Thyroid gland (tissue), 4 donors: ENCODE data around the gene F2RL2. TPM values are rescaled to one million over a fixed set of nuclear protein-coding genes. Genes with fewer than 3 reads are reported as not detected.

Source experiments
- DNase-seq, 2 donors: peaks; one replicate each; pipeline ENCODE4 v3.0.0-alpha.2; 2019
- H3K27ac ChIP-seq, 3 donors: fragments of 200-600 bp; sonication (generic); 1 replicate in 2 of 3; 2 replicates in 1 of 3; pipeline ENCODE4 v1.5.1; 2016 to 2019; ENCODE audit warnings: mild to moderate bottlenecking in 1 of 3, moderate library complexity in 1 of 3
- H3K27me3 ChIP-seq: fragments of 200-600 bp; sonication (generic); one replicate; pipeline ENCODE4 v1.5.1; 2019
- H3K36me3 ChIP-seq, 2 donors: fragments of 200-600 bp; sonication (generic); one replicate each; pipeline ENCODE4 v1.5.1; 2016 to 2019
- H3K4me1 ChIP-seq, 2 donors: fragments of 200-600 bp; sonication (generic); one replicate each; pipeline ENCODE4 v1.5.1; 2017 to 2019
- H3K4me3 ChIP-seq, 3 donors: fragments of 200-600 bp; sonication (generic); replicated peaks in 1 of 3; 1 replicate in 2 of 3; 2 replicates in 1 of 3; pipeline ENCODE4 v1.5.1; 2016; ENCODE audit warnings: mild to moderate bottlenecking in 1 of 3
- H3K9me3 ChIP-seq: fragments of 200-600 bp; sonication (generic); one replicate; pipeline ENCODE4 v1.5.1; 2017
- POLR2A ChIP-seq, 2 donors: fragments of 450-650 bp; IDR thresholded peaks; one replicate each; pipeline ENCODE4 v1.6.1; 2017; ENCODE audit warnings: antibody characterized with exemption in 2 of 2, mild to moderate bottlenecking in 2 of 2, moderate library complexity in 1 of 2
- WGBS, 2 donors: methylation state at CpG; one replicate each; pipeline ENCODE4 v1.1.5; 2017; 5-methylcytosine and 5-hydroxymethylcytosine counted together
- intact Hi-C: fragments of 100-400 bp; cut with DNase I; formaldehyde crosslinking; loops from one replicate; pipeline ENCODE4 v1.15.1; 2023
- total RNA-seq, 4 donors: library from RNA; depleted of rRNA; stranded (reverse); fragments of >200 nt; gene quantifications; one replicate each; pipeline ENCODE4 v1.2.3, GENCODE V29; 2016
- TF ChIP-seq, protein P1 (sequence below), 6 experiments: fragments of 200-600 bp in 3 of 6; fragments of 450-650 bp in 3 of 6; sonication (generic) in 3 of 6; IDR thresholded peaks; one replicate each; pipeline ENCODE4 v1.5.1; 2016 to 2019; ENCODE audit warnings: antibody characterized with exemption in 6 of 6, mild to moderate bottlenecking in 2 of 6, inconsistent platforms in 1 of 6, moderate library complexity in 1 of 6

Gene F2RL2
- total RNA-seq, 4 donors from 2014 or later: 0.13 to 0.73 (median 0.33) TPM

DNA sequence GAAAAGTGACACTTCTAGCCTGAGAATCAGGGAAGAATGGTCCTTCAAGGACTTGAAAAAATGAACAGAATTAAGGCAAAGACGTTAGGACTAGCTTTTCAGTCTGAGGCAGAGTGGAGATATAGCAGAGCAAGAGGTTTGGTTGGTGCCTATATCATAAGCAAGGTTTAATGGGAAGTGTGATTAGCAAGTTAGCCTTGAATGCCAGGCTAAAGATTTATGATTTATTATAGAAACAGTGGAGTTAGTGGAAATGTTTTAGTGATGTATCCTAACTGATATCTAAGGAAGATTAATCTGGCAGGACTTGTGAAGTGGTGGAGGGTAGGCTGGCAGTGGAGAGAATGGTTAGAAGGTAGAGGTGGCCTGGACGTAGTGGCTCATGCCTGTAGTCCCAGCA lies 7.0 kb downstream of the F2RL2 start:
- Histone ChIP-seq H3K4me1 (no peaks in the 10 kb centered on the region), H3K9me3 (no peaks in the 10 kb centered on the region), H3K27me3 (no peaks in the 10 kb centered on the region), H3K27ac (no peak overlapping the region), H3K36me3 (peaks cover 0 to 5% of the 10 kb centered on the region in 2 donors), H3K4me3 (no peak overlapping the region)
- WGBS, 2 donors: 78% methylated on average over 2 of the region's 2 CpGs
- TF ChIP-seq, protein P1, sequence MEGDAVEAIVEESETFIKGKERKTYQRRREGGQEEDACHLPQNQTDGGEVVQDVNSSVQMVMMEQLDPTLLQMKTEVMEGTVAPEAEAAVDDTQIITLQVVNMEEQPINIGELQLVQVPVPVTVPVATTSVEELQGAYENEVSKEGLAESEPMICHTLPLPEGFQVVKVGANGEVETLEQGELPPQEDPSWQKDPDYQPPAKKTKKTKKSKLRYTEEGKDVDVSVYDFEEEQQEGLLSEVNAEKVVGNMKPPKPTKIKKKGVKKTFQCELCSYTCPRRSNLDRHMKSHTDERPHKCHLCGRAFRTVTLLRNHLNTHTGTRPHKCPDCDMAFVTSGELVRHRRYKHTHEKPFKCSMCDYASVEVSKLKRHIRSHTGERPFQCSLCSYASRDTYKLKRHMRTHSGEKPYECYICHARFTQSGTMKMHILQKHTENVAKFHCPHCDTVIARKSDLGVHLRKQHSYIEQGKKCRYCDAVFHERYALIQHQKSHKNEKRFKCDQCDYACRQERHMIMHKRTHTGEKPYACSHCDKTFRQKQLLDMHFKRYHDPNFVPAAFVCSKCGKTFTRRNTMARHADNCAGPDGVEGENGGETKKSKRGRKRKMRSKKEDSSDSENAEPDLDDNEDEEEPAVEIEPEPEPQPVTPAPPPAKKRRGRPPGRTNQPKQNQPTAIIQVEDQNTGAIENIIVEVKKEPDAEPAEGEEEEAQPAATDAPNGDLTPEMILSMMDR (IDR thresholded peaks at IDR 0.05): no peak
- TF ChIP-seq POLR2A (IDR thresholded peaks at IDR 0.05): no peak
- intact Hi-C loops: no loop called here
- DNase-seq: no peak

DNA sequence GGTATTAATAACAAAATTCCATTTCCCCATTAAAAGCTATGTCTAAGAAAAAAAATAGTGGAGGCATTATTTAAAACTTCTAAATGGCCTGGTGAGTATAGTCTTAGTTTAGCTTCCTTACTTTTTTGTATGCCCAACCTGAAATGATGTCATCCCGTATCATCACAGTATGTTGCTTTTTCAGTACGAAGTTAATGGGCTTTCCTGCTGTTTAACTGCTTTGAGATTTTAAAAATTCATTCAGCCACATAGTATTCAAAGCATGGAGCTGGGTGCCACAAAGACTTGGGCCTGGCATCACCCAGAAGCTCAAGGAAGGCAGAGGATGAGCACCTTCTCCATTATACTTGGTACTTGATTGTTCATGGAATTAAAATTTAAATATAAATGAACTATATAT lies 7.4 kb downstream of the F2RL2 start:
- H3K9me3 ChIP-seq: no peaks in the 10 kb centered on the region
- no peak overlapping the region for H3K4me3 ChIP-seq
- no peaks in the 10 kb centered on the region for H3K4me1 ChIP-seq
- 73 to 78% methylated on average over 2 of the region's 2 CpGs for WGBS, 2 donors
- no peak for DNase-seq
- intact Hi-C loops: no loop called here
- H3K27me3 ChIP-seq: no peaks in the 10 kb centered on the region
- TF ChIP-seq, protein P1 (IDR thresholded peaks at IDR 0.05): no peak
- no peak for TF ChIP-seq POLR2A (IDR thresholded peaks at IDR 0.05)
- H3K36me3 ChIP-seq: peaks cover 0 to 5% of the 10 kb centered on the region in 2 donors
- no peak overlapping the region for H3K27ac ChIP-seq

DNA sequence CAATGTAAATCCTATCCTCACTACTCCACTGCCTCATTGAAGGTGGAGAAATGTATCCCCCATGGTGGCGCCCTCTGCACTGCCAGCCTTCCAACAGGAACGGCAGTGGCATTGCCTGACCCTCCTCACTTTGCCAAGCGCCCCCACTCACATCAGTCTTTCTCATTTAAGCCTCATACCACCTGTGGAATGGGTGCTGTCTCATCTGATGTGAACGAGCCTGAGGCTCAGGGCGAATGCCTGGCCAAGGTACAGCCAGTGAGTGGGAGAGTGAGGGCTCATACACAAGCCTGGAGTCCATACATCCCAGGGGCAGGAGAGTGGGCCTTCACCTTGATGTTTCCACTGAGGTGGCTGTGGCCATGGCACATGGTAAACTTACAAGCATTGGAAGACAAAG lies 10.3 kb downstream of the F2RL2 start:
- no peaks in the 10 kb centered on the region for H3K4me1 ChIP-seq
- TF ChIP-seq, protein P1 (IDR thresholded peaks at IDR 0.05): no peak
- TF ChIP-seq POLR2A (IDR thresholded peaks at IDR 0.05): no peak
- no peak for DNase-seq
- H3K4me3 ChIP-seq: no peak overlapping the region
- no peaks in the 10 kb centered on the region for H3K9me3 ChIP-seq
- intact Hi-C loops: no loop called here
- H3K27ac ChIP-seq: no peak overlapping the region
- 71 to 83% methylated on average over 5 of the region's 5 CpGs for WGBS, 2 donors
- H3K36me3 ChIP-seq: peaks cover 0 to 5% of the 10 kb centered on the region in 2 donors
- H3K27me3 ChIP-seq: no peaks in the 10 kb centered on the region

DNA sequence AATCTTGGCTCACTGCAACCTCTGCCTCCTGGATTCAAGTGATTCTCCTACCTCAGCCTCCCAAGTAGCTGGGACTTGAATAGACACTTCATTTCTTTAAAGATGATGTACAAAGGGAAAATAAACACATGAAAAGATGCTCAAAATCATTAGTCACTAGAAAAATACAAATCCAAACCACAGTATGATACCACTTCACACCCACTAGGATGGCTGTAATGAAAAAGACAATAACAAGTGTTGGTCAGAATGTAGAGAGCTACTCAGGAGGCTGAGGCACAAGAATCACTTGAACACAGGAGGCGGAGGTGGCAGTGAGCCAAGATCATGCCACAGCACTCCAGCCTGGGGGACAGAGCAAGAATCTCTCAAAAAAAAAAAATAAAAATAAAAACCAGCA lies 13.0 kb downstream of the F2RL2 start:
- Histone ChIP-seq H3K9me3 (no peaks in the 10 kb centered on the region), H3K4me1 (no peaks in the 10 kb centered on the region), H3K4me3 (no peak overlapping the region), H3K27me3 (no peaks in the 10 kb centered on the region), H3K36me3 (peaks cover 0 to 5% of the 10 kb centered on the region in 2 donors), H3K27ac (no peak overlapping the region)
- TF ChIP-seq, protein P1 (IDR thresholded peaks at IDR 0.05): no peak
- no peak for TF ChIP-seq POLR2A (IDR thresholded peaks at IDR 0.05)
- 76 to 86% methylated on average over 1 of the region's 1 CpG for WGBS, 2 donors
- intact Hi-C loops: no loop called here
- DNase-seq: no peak

DNA sequence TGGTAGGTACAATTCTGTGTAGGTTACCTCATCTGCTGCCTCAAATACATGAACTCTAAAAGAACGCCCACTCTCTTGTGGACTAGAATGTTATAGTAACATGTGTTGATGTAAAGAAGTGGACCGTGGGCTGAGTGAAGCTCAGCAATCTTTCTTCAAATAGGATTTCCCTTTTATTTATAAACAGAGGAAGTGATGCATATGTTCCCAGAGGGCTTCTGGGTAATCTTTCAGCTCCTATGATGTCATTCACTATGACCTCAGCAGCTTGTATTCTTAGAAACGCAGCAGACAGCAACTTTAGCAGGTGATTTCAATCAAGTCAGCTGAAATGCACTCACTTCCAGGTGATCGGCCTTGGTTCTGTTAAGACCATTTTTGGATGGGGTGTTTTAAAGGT lies 14.4 kb downstream of the F2RL2 start:
- 62 to 78% methylated on average over 4 of the region's 4 CpGs for WGBS, 2 donors
- intact Hi-C loops: no loop called here

More for the DNA sequence above, 14.4 kb downstream of the F2RL2 start:
- Histone ChIP-seq H3K4me3 (no peak overlapping the region), H3K36me3 (peaks cover 0 to 5% of the 10 kb centered on the region in 2 donors), H3K4me1 (no peaks in the 10 kb centered on the region), H3K9me3 (no peaks in the 10 kb centered on the region), H3K27me3 (no peaks in the 10 kb centered on the region), H3K27ac (no peak overlapping the region)
- TF ChIP-seq, protein P1 (IDR thresholded peaks at IDR 0.05): no peak
- no peak for TF ChIP-seq POLR2A (IDR thresholded peaks at IDR 0.05)
- DNase-seq: no peak
